Ramos (cell line): ENCODE results near the gene DLG2.

Experiments
- in situ Hi-C: fragments of 300-500 bp; cut with MboI; formaldehyde crosslinking; loops from one replicate; pipeline ENCODE4 v1.14.3; 2022; ENCODE audit warnings: low sequenced_read_pairs; ENCODE audit not compliant: unreplicated experiment

Gene DLG2

GRCh38 chr11:84947970-84948580 lies 679.1 kb downstream of the DLG2 start:
- in situ Hi-C loops = no loop called here

GRCh38 chr11:84947070-84947469 lies 680.1 kb downstream of the DLG2 start:
- in situ Hi-C loops = no loop called here

- in situ Hi-C loops = no loop called here
Measured at GRCh38 chr11:84930863-84931262, 696.3 kb downstream of the DLG2 start.

GRCh38 chr11:84929738-84930137 lies 697.4 kb downstream of the DLG2 start:
- in situ Hi-C loops = no loop called here

- in situ Hi-C loops = no loop called here
Measured at GRCh38 chr11:84924154-84924692, 702.9 kb downstream of the DLG2 start.

- in situ Hi-C loops = no loop called here
Measured at GRCh38 chr11:84923489-84923888, 703.7 kb downstream of the DLG2 start.

GRCh38 chr11:84922836-84923235 lies 704.3 kb downstream of the DLG2 start:
- in situ Hi-C loops = no loop called here

- in situ Hi-C loops = no loop called here
Measured at GRCh38 chr11:84922212-84922805, 704.8 kb downstream of the DLG2 start.

GRCh38 chr11:84914511-84914910 lies 712.6 kb downstream of the DLG2 start:
- in situ Hi-C loops = no loop called here

- in situ Hi-C loops = no loop called here
Measured at GRCh38 chr11:84909740-84910139, 717.4 kb downstream of the DLG2 start.

GRCh38 chr11:84906995-84907394 lies 720.1 kb downstream of the DLG2 start:
- in situ Hi-C loops = no loop called here

GRCh38 chr11:84905411-84905810 lies 721.7 kb downstream of the DLG2 start:
- in situ Hi-C loops = no loop called here

GRCh38 chr11:84902445-84902844 lies 724.7 kb downstream of the DLG2 start:
- in situ Hi-C loops = no loop called here

GRCh38 chr11:84901991-84902390 lies 725.2 kb downstream of the DLG2 start:
- in situ Hi-C loops = no loop called here

- in situ Hi-C loops = no loop called here
Measured at GRCh38 chr11:84899740-84900139, 727.4 kb downstream of the DLG2 start.

GRCh38 chr11:84899134-84899533 lies 728.0 kb downstream of the DLG2 start:
- in situ Hi-C loops = no loop called here

GRCh38 chr11:84894666-84895065 lies 732.5 kb downstream of the DLG2 start:
- in situ Hi-C loops = no loop called here

GRCh38 chr11:84890676-84891075 lies 736.5 kb downstream of the DLG2 start:
- in situ Hi-C loops = no loop called here

GRCh38 chr11:84889556-84889955 lies 737.6 kb downstream of the DLG2 start:
- in situ Hi-C loops = no loop called here

- in situ Hi-C loops = no loop called here
Measured at GRCh38 chr11:84887055-84887629, 740.0 kb downstream of the DLG2 start.

GRCh38 chr11:84886344-84886743 lies 740.8 kb downstream of the DLG2 start:
- in situ Hi-C loops = no loop called here

GRCh38 chr11:84884836-84885235 lies 742.3 kb downstream of the DLG2 start:
- in situ Hi-C loops = no loop called here
